K562 (cell line): ENCODE data around the gene TERB1.

Experiments
- ARHGAP35 ChIP-seq: fragments of 450-650 bp; IDR thresholded peaks from 2 replicates; pipeline ENCODE4 v1.6.1; 2018; ENCODE audit not compliant: partially characterized antibody
- ELF1 ChIP-seq: fragments of 200-800 bp; sonication (Bioruptor generic); IDR thresholded peaks from 2 replicates; pipeline ENCODE4 v1.6.1; 2016; ENCODE audit warnings: missing genetic modification characterization, missing compliant biosample characterization
- SIN3A ChIP-seq, 2 experiments: fragments of 150-350 bp in 1 of 2; IDR thresholded peaks; 2 replicates each; pipeline ENCODE4 v1.6.1; 2011 to 2016; ENCODE audit warnings: borderline replicate concordance in 2 of 2, low read depth in 2 of 2, low read length in 2 of 2, mild to moderate bottlenecking in 2 of 2, moderate library complexity in 2 of 2; ENCODE audit not compliant: control insufficient read depth in 1 of 2
- SRSF7 ChIP-seq: fragments of 200-400 bp; formaldehyde crosslinking; optimal IDR thresholded peaks from 2 replicates; pipeline ENCODE3; 2017; ENCODE audit warnings: mild to moderate bottlenecking, low read depth, low read length

- TF ChIP-seq SIN3A (IDR thresholded peaks at IDR 0.05; ENCODE audit: borderline replicate concordance in 2 of 2, control insufficient read depth in 1 of 2, low read depth in 2 of 2, low read length in 2 of 2) (no peak), SRSF7 (no peak), ELF1 (tag) (no peak), ARHGAP35 (no peak)
Observed at GRCh38 chr16:66786551-66786950, 14.8 kb downstream of the TERB1 start.
